Astrocyte (in vitro differentiated cells and primary cell): ENCODE results near the gene ZFPM1.

Source experiments
- CTCF ChIP-seq: IDR thresholded peaks from 2 replicates; pipeline ENCODE4 v1.5.1; 2011; ENCODE audit warnings: low read depth, mild to moderate bottlenecking, inconsistent platforms, low read length, moderate library complexity; ENCODE audit not compliant: insufficient read depth
- EZH2 ChIP-seq: IDR thresholded peaks from 2 replicates; pipeline ENCODE4 v1.6.1; 2012; ENCODE audit warnings: mild to moderate bottlenecking, low read length, inconsistent platforms; ENCODE audit not compliant: insufficient read depth

GRCh38 chr16:88434746-88435145 lies 18.3 kb upstream of the ZFPM1 start:
- no peak for TF ChIP-seq CTCF
- no peak for TF ChIP-seq EZH2
